B cell (primary cell): ENCODE measurements around the gene ANKRD40CL. TPM values are rescaled to one million over a fixed set of nuclear protein-coding genes. Genes with fewer than 3 reads are reported as not detected.

Experiments used
- ATAC-seq: fragments of 200-7000 bp; cut with Tn5 transposase; one replicate; pipeline ENCODE4 v1.10.0; 2021; ENCODE audit warnings: low read depth, mild to moderate bottlenecking, moderate number of reproducible peaks, moderate library complexity
- CTCF ChIA-PET: fragments of 350-600 bp; sonication (Branson Sonifier 250); formaldehyde crosslinking; loops from one replicate; lab custom pipeline; 2021; ENCODE audit warnings: antibody characterized with exemption, inconsistent platforms; lab: Charles Lee
- POLR2A ChIA-PET: fragments of 350-600 bp; sonication (Branson Sonifier 250); formaldehyde crosslinking; loops from one replicate; lab custom pipeline; 2021; ENCODE audit warnings: antibody characterized with exemption; lab: Charles Lee
- DNase-seq: peaks from one replicate; pipeline ENCODE4 v3.0.0; 2013
- H2AFZ ChIP-seq: 2 replicates; pipeline ENCODE4 v1.6.1; 2012; ENCODE audit warnings: mild to moderate bottlenecking, low read depth, low read length; ENCODE audit not compliant: insufficient read depth, poor library complexity, severe bottlenecking
- H3K27ac ChIP-seq, 2 donors: 1 replicate in 1 of 2; 2 replicates in 1 of 2; pipeline ENCODE4 v1.5.1; 2012 to 2013; ENCODE audit warnings: low read length in 2 of 2, mild to moderate bottlenecking in 2 of 2, moderate library complexity in 1 of 2
- H3K27me3 ChIP-seq, 4 experiments: fragments of 200-600 bp in 1 of 4; sonication (generic) in 1 of 4; replicated peaks in 1 of 4; 1 replicate in 2 of 4; 2 replicates in 2 of 4; pipeline versions ENCODE4 v1.6.1 to v1.7.0; 2013 to 2016; ENCODE audit warnings: low read length in 3 of 4, mild to moderate bottlenecking in 2 of 4, mixed read lengths in 1 of 4, moderate library complexity in 1 of 4; ENCODE audit not compliant: insufficient read depth in 4 of 4, control insufficient read depth in 3 of 4; ENCODE audit errors: control extremely low read depth in 1 of 4
- H3K36me3 ChIP-seq, 2 experiments: replicated peaks in 1 of 2; 1 replicate in 1 of 2; 2 replicates in 1 of 2; pipeline versions ENCODE4 v1.6.1 to v1.7.1; 2013; ENCODE audit warnings: low read length in 1 of 2; ENCODE audit not compliant: insufficient read depth in 2 of 2, control insufficient read depth in 1 of 2; ENCODE audit errors: control extremely low read depth in 1 of 2, extremely low read depth in 1 of 2
- H3K4me1 ChIP-seq, 2 donors: fragments of 200-600 bp in 1 of 2; sonication (generic) in 1 of 2; 1 replicate in 1 of 2; 2 replicates in 1 of 2; pipeline versions ENCODE4 v1.5.1 to v1.6.1; 2013 to 2017; ENCODE audit warnings: low read length in 2 of 2; ENCODE audit not compliant: control insufficient read depth in 2 of 2, insufficient read depth in 2 of 2
- H3K4me2 ChIP-seq: replicated peaks from 2 replicates; pipeline ENCODE3; 2012; ENCODE audit warnings: mild to moderate bottlenecking, low read depth, low read length; ENCODE audit not compliant: poor library complexity, severe bottlenecking
- H3K4me3 ChIP-seq, 5 experiments: fragments of 200-600 bp in 1 of 5; sonication (generic) in 1 of 5; 1 replicate in 3 of 5; 2 replicates in 2 of 5; pipeline versions ENCODE4 v1.5.1 to v1.7.0; 2011 to 2016; ENCODE audit warnings: low read length in 4 of 5, mild to moderate bottlenecking in 4 of 5, low read depth in 2 of 5, control low read depth in 1 of 5, moderate library complexity in 1 of 5; ENCODE audit not compliant: insufficient read depth in 1 of 5; ENCODE audit errors: control extremely low read depth in 1 of 5, extremely low read depth in 1 of 5
- H3K79me2 ChIP-seq: fragments of 200-600 bp; sonication (generic); one replicate; pipeline ENCODE4 v1.6.0; 2016; ENCODE audit warnings: low read length; ENCODE audit not compliant: control insufficient read depth, insufficient read depth
- H3K9ac ChIP-seq: fragments of 200-600 bp; sonication (generic); 2 replicates; pipeline ENCODE4 v1.6.1; 2017; ENCODE audit warnings: mild to moderate bottlenecking, low read length, moderate library complexity
- H3K9me3 ChIP-seq, 3 donors: one replicate each; pipeline versions ENCODE4 v1.6.1 to v1.7.1; 2013; ENCODE audit warnings: low read length in 2 of 3; ENCODE audit not compliant: control insufficient read depth in 2 of 3, insufficient read depth in 1 of 3; ENCODE audit errors: control extremely low read depth in 1 of 3
- H4K20me1 ChIP-seq: 2 replicates; pipeline ENCODE4 v1.6.0; 2012; ENCODE audit warnings: mild to moderate bottlenecking, low read length; ENCODE audit not compliant: insufficient read depth, control insufficient read depth, poor library complexity, severe bottlenecking
- H3K27ac Mint-ChIP-seq: one replicate; pipeline ENCODE4 v1.8.0; 2021; ENCODE audit warnings: mixed read lengths
- H3K27me3 Mint-ChIP-seq: one replicate; pipeline ENCODE4 v1.8.0; 2021; ENCODE audit warnings: mixed read lengths
- H3K4me1 Mint-ChIP-seq: one replicate; pipeline ENCODE4 v1.8.0; 2021; ENCODE audit warnings: mixed read lengths
- H3K4me3 Mint-ChIP-seq: one replicate; pipeline ENCODE4 v1.8.0; 2021; ENCODE audit warnings: mixed read lengths
- H3K9me3 Mint-ChIP-seq: one replicate; pipeline ENCODE4 v1.8.0; 2022; ENCODE audit warnings: mixed read lengths; ENCODE audit not compliant: insufficient read depth
- EZH2 ChIP-seq: IDR thresholded peaks from 2 replicates; pipeline ENCODE4 v1.6.1; 2012; ENCODE audit warnings: borderline replicate concordance, low read depth, mild to moderate bottlenecking, moderate library complexity, low read length; ENCODE audit not compliant: insufficient read depth, poor library complexity, severe bottlenecking
- WGBS: methylation state at CpG from one replicate; pipeline ENCODE4 v1.1.5; 2013; ENCODE audit warnings: missing lambda C conversion rate; ENCODE audit not compliant: insufficient coverage; 5-methylcytosine and 5-hydroxymethylcytosine counted together
- intact Hi-C: fragments of 100-400 bp; cut with micrococcal nuclease; formaldehyde crosslinking; loops from one replicate; pipeline ENCODE4 v1.10.0; 2022
- polyA plus RNA-seq: library from polyadenylated mRNA; depleted of rRNA; stranded (reverse); fragments of >200 nt; gene quantifications from 2 replicates; pipeline ENCODE4 v1.2.3, GENCODE V29; 2012
- small RNA-seq: library from RNA; depleted of rRNA; stranded (forward); fragments of <200 nt; gene quantifications from one replicate; pipeline ENCODE3, GENCODE V24; 2012; ENCODE audit warnings: low replicate concordance, low read depth; ENCODE audit not compliant: insufficient read length
- total RNA-seq, 2 donors: library from RNA; stranded (reverse); fragments of 120-200 nt in 1 of 2; gene quantifications; 1 replicate in 1 of 2; 2 replicates in 1 of 2; pipeline versions ENCODE4 v1.2.3 to v1.2.4, GENCODE V29; 2013 to 2022
- TF ChIP-seq, protein P1 (sequence below): fragments of 200-600 bp; IDR thresholded peaks from one replicate; pipeline ENCODE4 v1.8.0; 2022; ENCODE audit warnings: antibody characterized with exemption, mild to moderate bottlenecking

The ANKRD40CL gene
- total and polyA plus RNA-seq, 2 donors (not counting 1 experiment from before 2014, with no cell fraction given), result not detected

- H2AFZ ChIP-seq, result no peak overlapping the region
Measured at GRCh38 chr17:50712641-50713040, 54.7 kb downstream of the ANKRD40CL start.

More at GRCh38 chr17:50712641-50713040, 54.7 kb downstream of the ANKRD40CL start:
- ChIA-PET CTCF (no interaction called here), POLR2A (interaction anchor here (0.7 kb wide), 1 partner anchor 223 kb away, joined by 7 read pairs; no protein-coding TSS in a partner anchor)
- peaks cover 14 to 18% of the 10 kb centered on the region in 2 donors for H3K4me1 ChIP-seq
- Mint-ChIP-seq H3K9me3 (no peaks in the 10 kb centered on the region), H3K4me3 (no peak overlapping the region), H3K27ac (no peak overlapping the region), H3K4me1 (peaks cover 18% of the 10 kb centered on the region), H3K27me3 (no peaks in the 10 kb centered on the region)
- H3K4me2 ChIP-seq, result no peak overlapping the region
- H3K79me2 ChIP-seq, result peaks cover 42% of the 10 kb centered on the region
- no peak overlapping the region for H3K9ac ChIP-seq
- ATAC-seq (no peak), DNase-seq (no peak)
- intact Hi-C loops, result no loop called here
- 100% methylated on average over 4 of the region's 9 CpGs for WGBS
- H3K9me3 ChIP-seq, result no peaks in the 10 kb centered on the region
- H3K4me3 ChIP-seq, result no peak overlapping the region
- no peaks in the 10 kb centered on the region for H4K20me1 ChIP-seq
- TF ChIP-seq, protein P1, sequence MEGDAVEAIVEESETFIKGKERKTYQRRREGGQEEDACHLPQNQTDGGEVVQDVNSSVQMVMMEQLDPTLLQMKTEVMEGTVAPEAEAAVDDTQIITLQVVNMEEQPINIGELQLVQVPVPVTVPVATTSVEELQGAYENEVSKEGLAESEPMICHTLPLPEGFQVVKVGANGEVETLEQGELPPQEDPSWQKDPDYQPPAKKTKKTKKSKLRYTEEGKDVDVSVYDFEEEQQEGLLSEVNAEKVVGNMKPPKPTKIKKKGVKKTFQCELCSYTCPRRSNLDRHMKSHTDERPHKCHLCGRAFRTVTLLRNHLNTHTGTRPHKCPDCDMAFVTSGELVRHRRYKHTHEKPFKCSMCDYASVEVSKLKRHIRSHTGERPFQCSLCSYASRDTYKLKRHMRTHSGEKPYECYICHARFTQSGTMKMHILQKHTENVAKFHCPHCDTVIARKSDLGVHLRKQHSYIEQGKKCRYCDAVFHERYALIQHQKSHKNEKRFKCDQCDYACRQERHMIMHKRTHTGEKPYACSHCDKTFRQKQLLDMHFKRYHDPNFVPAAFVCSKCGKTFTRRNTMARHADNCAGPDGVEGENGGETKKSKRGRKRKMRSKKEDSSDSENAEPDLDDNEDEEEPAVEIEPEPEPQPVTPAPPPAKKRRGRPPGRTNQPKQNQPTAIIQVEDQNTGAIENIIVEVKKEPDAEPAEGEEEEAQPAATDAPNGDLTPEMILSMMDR, result no peak
- TF ChIP-seq EZH2, result no peak
- H3K27ac ChIP-seq, result no peak overlapping the region
- no peaks in the 10 kb centered on the region for H3K36me3 ChIP-seq
- peaks cover 0 to 2% (median 0%) of the 10 kb centered on the region in 4 experiments for H3K27me3 ChIP-seq

Small RNAs within 50 kb of the gene (small RNA-seq; reads per million reads assigned to genes)
- gene AC005921.1 (not detected), gene MIR8059 (not detected)

Other genes with a start within 250 kb of the ANKRD40CL start
- gene EPN3, start 234.8 kb downstream of the ANKRD40CL start, total RNA-seq, result not detected in 2 replicates
- not detected in 2 replicates for gene EPN3, start 234.8 kb downstream of the ANKRD40CL start, polyA plus RNA-seq
- gene SPATA20, start 220.3 kb downstream of the ANKRD40CL start, total RNA-seq, result 68.5 and 72.2 TPM in 2 replicates
- gene SPATA20, start 220.3 kb downstream of the ANKRD40CL start, polyA plus RNA-seq, result 18.9 and 61.7 TPM in 2 replicates
- gene CACNA1G, start 206.8 kb downstream of the ANKRD40CL start, total RNA-seq, result 0.05 and 0.12 TPM in 2 replicates
- gene CACNA1G, start 206.8 kb downstream of the ANKRD40CL start, polyA plus RNA-seq, result not detected in 2 replicates
- gene ABCC3, start 132.6 kb downstream of the ANKRD40CL start, total RNA-seq, result 0.05 and 0.44 TPM in 2 replicates
- gene ABCC3, start 132.6 kb downstream of the ANKRD40CL start, polyA plus RNA-seq, result 0.37 and 0.60 TPM in 2 replicates
- 35.3 and 43.1 TPM in 2 replicates for gene ANKRD40, start 59.6 kb downstream of the ANKRD40CL start, total RNA-seq
- gene ANKRD40, start 59.6 kb downstream of the ANKRD40CL start, polyA plus RNA-seq, result 13.7 and 17.9 TPM in 2 replicates
- 305 and 311 TPM in 2 replicates for gene LUC7L3, start 47.9 kb downstream of the ANKRD40CL start, total RNA-seq
- 42.9 and 101 TPM in 2 replicates for gene LUC7L3, start 47.9 kb downstream of the ANKRD40CL start, polyA plus RNA-seq
- gene WFIKKN2, start 68.1 kb upstream of the ANKRD40CL start, total RNA-seq, result not detected in 2 replicates
- not detected in 2 replicates for gene WFIKKN2, start 68.1 kb upstream of the ANKRD40CL start, polyA plus RNA-seq
- gene TOB1, start 98.8 kb upstream of the ANKRD40CL start, total RNA-seq, result 28.9 and 36.5 TPM in 2 replicates
- gene TOB1, start 98.8 kb upstream of the ANKRD40CL start, polyA plus RNA-seq, result 10.3 and 23.3 TPM in 2 replicates